ENCODE measurements around the gene P4HTM.

- TF ChIP-seq CTCF (IDR thresholded peaks at IDR 0.05) (no peak), POLR2AphosphoS5 (IDR thresholded peaks at IDR 0.05) (no peak), POLR2A (IDR thresholded peaks at IDR 0.05) (no peak)
Observed at GRCh38 chr3:49030321-49030720, 40.3 kb downstream of the P4HTM start.
